ENCODE results near the gene RALY. TPM values are rescaled to one million over a fixed set of nuclear protein-coding genes. Genes with fewer than 3 reads are reported as not detected.

RALY gene
- total RNA-seq, 2 experiments from 2014 or later = 136 to 163 TPM

DNA sequence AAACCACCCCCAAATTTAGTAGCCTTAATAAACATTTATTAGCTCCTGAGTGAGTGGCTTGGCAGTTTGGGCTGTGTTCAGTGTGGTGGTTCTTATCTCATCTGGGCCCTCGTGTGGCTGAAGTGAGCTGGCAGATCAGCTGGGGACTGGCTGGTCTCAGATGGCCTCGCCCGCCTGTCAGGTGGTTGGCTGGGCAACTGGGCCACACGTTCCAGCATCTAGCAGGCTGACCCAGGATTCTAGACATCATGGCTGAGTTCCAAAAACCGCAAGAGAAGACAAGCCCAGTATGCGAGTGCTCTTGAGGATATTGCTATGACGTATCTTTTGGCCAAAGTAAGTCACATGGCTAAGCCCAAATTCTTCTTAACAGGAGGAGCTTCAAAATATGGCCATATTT lies 89.4 kb downstream of the RALY start:
- H3K4me2 ChIP-seq (ENCODE audit: low read length) = peak overlapping the region; percentile 68
- no peak for TF ChIP-seq EZH2phosphoT487 (IDR thresholded peaks at IDR 0.05; ENCODE audit: borderline replicate concordance, low read depth, low read length)
- TF ChIP-seq, protein P1, sequence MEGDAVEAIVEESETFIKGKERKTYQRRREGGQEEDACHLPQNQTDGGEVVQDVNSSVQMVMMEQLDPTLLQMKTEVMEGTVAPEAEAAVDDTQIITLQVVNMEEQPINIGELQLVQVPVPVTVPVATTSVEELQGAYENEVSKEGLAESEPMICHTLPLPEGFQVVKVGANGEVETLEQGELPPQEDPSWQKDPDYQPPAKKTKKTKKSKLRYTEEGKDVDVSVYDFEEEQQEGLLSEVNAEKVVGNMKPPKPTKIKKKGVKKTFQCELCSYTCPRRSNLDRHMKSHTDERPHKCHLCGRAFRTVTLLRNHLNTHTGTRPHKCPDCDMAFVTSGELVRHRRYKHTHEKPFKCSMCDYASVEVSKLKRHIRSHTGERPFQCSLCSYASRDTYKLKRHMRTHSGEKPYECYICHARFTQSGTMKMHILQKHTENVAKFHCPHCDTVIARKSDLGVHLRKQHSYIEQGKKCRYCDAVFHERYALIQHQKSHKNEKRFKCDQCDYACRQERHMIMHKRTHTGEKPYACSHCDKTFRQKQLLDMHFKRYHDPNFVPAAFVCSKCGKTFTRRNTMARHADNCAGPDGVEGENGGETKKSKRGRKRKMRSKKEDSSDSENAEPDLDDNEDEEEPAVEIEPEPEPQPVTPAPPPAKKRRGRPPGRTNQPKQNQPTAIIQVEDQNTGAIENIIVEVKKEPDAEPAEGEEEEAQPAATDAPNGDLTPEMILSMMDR (conservative IDR thresholded peaks at IDR 0.05; ENCODE audit: low read length) = 0 out of 2 replicates have a peak, but pooled peaks have one; percentile 36
- no TSS peak for BruUV-seq (replicated peaks)
- H3K4me1 ChIP-seq (ENCODE audit: insufficient read depth, low read length, poor library complexity, severe bottlenecking) = peaks cover 39% of the 10 kb centered on the region
- H3K9me2 ChIP-seq (ENCODE audit: insufficient read depth, low read length) = no peaks in the 10 kb centered on the region
- no peak overlapping the region for H2AFZ ChIP-seq (ENCODE audit: low read length)
- H3K27ac ChIP-seq (ENCODE audit: low read depth, low read length, poor library complexity, severe bottlenecking) = peak overlapping the region; percentile 87
- CTCF ChIA-PET (ENCODE audit: unreplicated experiment) = interaction anchor here (0.5 kb wide), 1 partner anchor 220 kb away, joined by 3 read pairs; no protein-coding TSS in a partner anchor
- H3K36me3 ChIP-seq (ENCODE audit: insufficient read depth, low read length) = peaks cover 96% of the 10 kb centered on the region
- H3K79me2 ChIP-seq (ENCODE audit: insufficient read depth, low read depth, low read length) = peaks cover 9% of the 10 kb centered on the region; the same call in 1 of the 2 replicates
- H4K20me1 ChIP-seq (ENCODE audit: insufficient read depth, low read length) = no peaks in the 10 kb centered on the region
- H3K4me3 ChIP-seq (ENCODE audit: low read depth, low read length, poor library complexity, severe bottlenecking) = peak overlapping the region; percentile 17
- intact Hi-C loops (cut with micrococcal nuclease; ENCODE audit: unreplicated experiment) = loop anchor here (5.0 kb wide), 1 partner anchor 291 kb away; no protein-coding TSS in a partner anchor
- POLR2A ChIA-PET = interaction anchor here (1.0 kb wide), 1 partner anchor 43 kb away, joined by 3 read pairs; no protein-coding TSS in a partner anchor
- H3K9me3 ChIP-seq (ENCODE audit: low read length) = no peaks in the 10 kb centered on the region
- DNase-seq (ENCODE audit: low spot score) = no peak

DNA sequence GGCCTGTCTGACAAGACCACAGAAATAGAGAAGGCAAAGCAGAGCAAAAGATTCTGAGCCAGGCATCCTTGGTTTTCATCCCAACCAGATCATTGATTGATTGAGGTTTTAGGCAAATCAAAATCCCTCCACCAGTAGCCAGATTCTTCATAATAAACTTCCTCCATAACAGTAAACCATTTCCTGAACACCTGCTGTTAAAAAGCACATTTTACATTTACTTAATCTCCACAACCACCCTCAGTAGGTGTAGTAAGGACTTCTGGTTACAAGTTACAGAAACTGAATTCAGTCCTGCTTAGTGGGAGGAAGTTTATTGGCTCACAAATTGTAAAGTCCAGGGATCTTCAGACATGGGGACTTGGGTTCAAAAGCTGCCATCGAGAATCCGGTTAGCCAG lies 90.1 kb downstream of the RALY start:
- intact Hi-C loops (cut with micrococcal nuclease; ENCODE audit: unreplicated experiment) = loop anchor here (5.0 kb wide), 1 partner anchor 291 kb away; no protein-coding TSS in a partner anchor
- Histone ChIP-seq H3K36me3 (ENCODE audit: insufficient read depth, low read length) (peaks cover 96% of the 10 kb centered on the region), H3K79me2 (ENCODE audit: insufficient read depth, low read depth, low read length) (peaks cover 9% of the 10 kb centered on the region; the same call in 1 of the 2 replicates), H4K20me1 (ENCODE audit: insufficient read depth, low read length) (no peaks in the 10 kb centered on the region), H3K4me3 (ENCODE audit: low read depth, low read length, poor library complexity, severe bottlenecking) (peak overlapping the region; percentile 17), H3K4me2 (ENCODE audit: low read length) (peak overlapping the region; percentile 68), H3K9me3 (ENCODE audit: low read length) (no peaks in the 10 kb centered on the region), H3K4me1 (ENCODE audit: insufficient read depth, low read length, poor library complexity, severe bottlenecking) (peaks cover 39% of the 10 kb centered on the region), H3K27ac (ENCODE audit: low read depth, low read length, poor library complexity, severe bottlenecking) (peak overlapping the region; percentile 87), H3K9me2 (ENCODE audit: insufficient read depth, low read length) (no peaks in the 10 kb centered on the region), H2AFZ (ENCODE audit: low read length) (no peak overlapping the region)
- no TSS peak for BruUV-seq (replicated peaks)
- TF ChIP-seq EZH2phosphoT487 (IDR thresholded peaks at IDR 0.05; ENCODE audit: borderline replicate concordance, low read depth, low read length) = no peak
- TF ChIP-seq, protein P1 (conservative IDR thresholded peaks at IDR 0.05; ENCODE audit: low read length) = no peak
- peak; percentile 72 for DNase-seq (ENCODE audit: low spot score)
- CTCF ChIA-PET (ENCODE audit: unreplicated experiment) = interaction anchor here (0.6 kb wide), 1 partner anchor 247 kb away, joined by 3 read pairs; no protein-coding TSS in a partner anchor
- POLR2A ChIA-PET = no interaction called here
